Peyer's patch (tissue), 4 donors: ENCODE data around the gene TFPI.

Experiments used
- POLR2A ChIP-seq, 2 donors: fragments of 450-650 bp; IDR thresholded peaks; one replicate each; pipeline ENCODE4 v1.5.1; 2017; ENCODE audit warnings: antibody characterized with exemption in 2 of 2, mild to moderate bottlenecking in 2 of 2, moderate library complexity in 2 of 2
- TF ChIP-seq, protein P1 (sequence below), 6 experiments: fragments of 450-650 bp in 4 of 6; fragments of 200-600 bp in 2 of 6; sonication (generic) in 1 of 6; IDR thresholded peaks; one replicate each; pipeline ENCODE4 v1.5.1; 2017 to 2019; ENCODE audit warnings: antibody characterized with exemption in 6 of 6, mild to moderate bottlenecking in 3 of 6, moderate library complexity in 1 of 6

DNA sequence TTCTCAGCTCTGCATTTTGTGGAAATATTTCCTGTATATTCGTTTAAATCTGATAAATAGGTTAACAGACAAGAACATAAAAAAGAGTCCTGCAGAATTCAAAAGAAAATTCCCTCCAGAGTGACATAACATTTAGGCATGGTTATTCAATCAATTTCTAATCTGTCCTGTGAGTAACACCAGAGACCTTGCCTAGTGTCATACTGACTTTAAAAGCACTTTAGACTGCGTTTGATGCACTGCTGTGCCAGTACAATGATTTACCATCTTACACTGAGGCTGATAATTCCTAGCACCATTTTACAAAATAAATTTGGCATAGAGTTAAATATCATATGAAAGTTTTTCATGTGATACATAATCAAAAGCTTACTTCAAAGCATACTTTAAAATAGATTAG is 70.7 kb downstream of the TFPI start:
- TF ChIP-seq, protein P1, sequence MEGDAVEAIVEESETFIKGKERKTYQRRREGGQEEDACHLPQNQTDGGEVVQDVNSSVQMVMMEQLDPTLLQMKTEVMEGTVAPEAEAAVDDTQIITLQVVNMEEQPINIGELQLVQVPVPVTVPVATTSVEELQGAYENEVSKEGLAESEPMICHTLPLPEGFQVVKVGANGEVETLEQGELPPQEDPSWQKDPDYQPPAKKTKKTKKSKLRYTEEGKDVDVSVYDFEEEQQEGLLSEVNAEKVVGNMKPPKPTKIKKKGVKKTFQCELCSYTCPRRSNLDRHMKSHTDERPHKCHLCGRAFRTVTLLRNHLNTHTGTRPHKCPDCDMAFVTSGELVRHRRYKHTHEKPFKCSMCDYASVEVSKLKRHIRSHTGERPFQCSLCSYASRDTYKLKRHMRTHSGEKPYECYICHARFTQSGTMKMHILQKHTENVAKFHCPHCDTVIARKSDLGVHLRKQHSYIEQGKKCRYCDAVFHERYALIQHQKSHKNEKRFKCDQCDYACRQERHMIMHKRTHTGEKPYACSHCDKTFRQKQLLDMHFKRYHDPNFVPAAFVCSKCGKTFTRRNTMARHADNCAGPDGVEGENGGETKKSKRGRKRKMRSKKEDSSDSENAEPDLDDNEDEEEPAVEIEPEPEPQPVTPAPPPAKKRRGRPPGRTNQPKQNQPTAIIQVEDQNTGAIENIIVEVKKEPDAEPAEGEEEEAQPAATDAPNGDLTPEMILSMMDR (IDR thresholded peaks at IDR 0.05) = no peak
- no peak for TF ChIP-seq POLR2A (IDR thresholded peaks at IDR 0.05)
